Stimulated activated CD8-positive, alpha-beta memory T cell treated with anti-CD3 and anti-CD28 coated beads, Interleukin-4, amount 100 ng/mL, for 4 hours (primary cell): Measurements from ENCODE around the gene BACH2.

Experiments used
- DNase-seq, 2 donors: peaks; one replicate each; pipeline ENCODE4 v3.0.0-alpha.2; 2020; ENCODE audit warnings: low read depth in 2 of 2, low spot score in 1 of 2

The BACH2 gene

GRCh38 chr6:90003941-90004340 lies 292.7 kb downstream of the BACH2 start:
- no peak for DNase-seq

- DNase-seq, result no peak
Measured at GRCh38 chr6:90003069-90003795, 293.4 kb downstream of the BACH2 start.

- DNase-seq, result no peak
Measured at GRCh38 chr6:90000864-90001731, 295.5 kb downstream of the BACH2 start.

GRCh38 chr6:89999945-90000825 lies 296.5 kb downstream of the BACH2 start:
- DNase-seq, result no peak

- no peak for DNase-seq
Measured at GRCh38 chr6:89999154-89999553, 297.5 kb downstream of the BACH2 start.

- no peak for DNase-seq
Measured at GRCh38 chr6:89997456-89998445, 298.9 kb downstream of the BACH2 start.

- no peak for DNase-seq
Measured at GRCh38 chr6:89993411-89993810, 303.2 kb downstream of the BACH2 start.

GRCh38 chr6:89992818-89993217 lies 303.8 kb downstream of the BACH2 start:
- no peak for DNase-seq

GRCh38 chr6:89989742-89990141 lies 306.9 kb downstream of the BACH2 start:
- no peak for DNase-seq

GRCh38 chr6:89987830-89988229 lies 308.8 kb downstream of the BACH2 start:
- DNase-seq, result no peak

- no peak for DNase-seq
Measured at GRCh38 chr6:89987140-89987539, 309.5 kb downstream of the BACH2 start.

- DNase-seq, result no peak
Measured at GRCh38 chr6:89986650-89987074, 310.0 kb downstream of the BACH2 start.

- no peak for DNase-seq
Measured at GRCh38 chr6:89985751-89986493, 310.7 kb downstream of the BACH2 start.

GRCh38 chr6:89984926-89985750 lies 311.5 kb downstream of the BACH2 start:
- DNase-seq, result no peak

GRCh38 chr6:89980353-89980752 lies 316.3 kb downstream of the BACH2 start:
- DNase-seq, result no peak

- no peak for DNase-seq
Measured at GRCh38 chr6:89979481-89980119, 317.0 kb downstream of the BACH2 start.

- DNase-seq, result no peak
Measured at GRCh38 chr6:89978749-89979145, 317.9 kb downstream of the BACH2 start.
